IMR-90 (cell line): ENCODE data around the gene LRRC4C. TPM values are rescaled to one million over a fixed set of nuclear protein-coding genes. Genes with fewer than 3 reads are reported as not detected.
"Not testable (repeated sequence)": the region's sequence is repeated elsewhere in the genome, so short reads cannot be mapped to it uniquely, and the experiment has no call there.

Source experiments
- ATAC-seq: fragments of 200-7000 bp; cut with Tn5 transposase; 2 replicates; pipeline ENCODE4 v1.9.1; 2020; ENCODE audit warnings: low read depth, mild to moderate bottlenecking, moderate library complexity
- BruUV-seq: library from RNA; stranded (reverse); fragments of 400-500 nt; replicated peaks from 2 replicates; lab custom pipeline; 2021; lab: Mats Ljungman, UMichigan
- CTCF ChIA-PET: fragments of 300-600 bp; formaldehyde crosslinking; extraction: SDS; loops from one replicate; lab custom pipeline; 2021; ENCODE audit warnings: antibody characterized with exemption; lab: Yijun Ruan, JAX
- POLR2A ChIA-PET: fragments of 300-600 bp; sonication (Branson Sonifier 250); formaldehyde crosslinking; loops from one replicate; lab custom pipeline; 2022; ENCODE audit warnings: antibody characterized with exemption; ENCODE audit not compliant: unreplicated experiment; lab: Charles Lee
- DNase-seq: peaks from one replicate; pipeline ENCODE4 v3.0.0; 2013
- H2AFZ ChIP-seq: replicated peaks from 2 replicates; pipeline ENCODE3; 2013; ENCODE audit warnings: low read length, mild to moderate bottlenecking; ENCODE audit not compliant: poor library complexity
- H2AK5ac ChIP-seq: 2 replicates; pipeline ENCODE4 v1.6.1; 2013; ENCODE audit warnings: low read depth, low read length, inconsistent platforms
- H2AK9ac ChIP-seq: replicated peaks from 2 replicates; pipeline ENCODE3; 2013; ENCODE audit warnings: mild to moderate bottlenecking, low read depth, low read length, moderate library complexity; ENCODE audit not compliant: poor library complexity
- H2BK120ac ChIP-seq: 2 replicates; pipeline ENCODE4 v1.6.1; 2013; ENCODE audit warnings: low read depth, low read length, inconsistent platforms
- H2BK15ac ChIP-seq: 3 replicates; pipeline ENCODE4 v1.6.1; 2013; ENCODE audit warnings: low read depth, low read length, inconsistent platforms
- H2BK20ac ChIP-seq: 2 replicates; pipeline ENCODE4 v1.6.1; 2013; ENCODE audit warnings: low read depth, mild to moderate bottlenecking, inconsistent platforms, low read length, moderate library complexity
- H2BK5ac ChIP-seq: 2 replicates; pipeline ENCODE4 v1.6.1; 2013; ENCODE audit warnings: mild to moderate bottlenecking, low read depth, low read length, inconsistent platforms; ENCODE audit not compliant: poor library complexity, severe bottlenecking
- H3K14ac ChIP-seq: replicated peaks from 2 replicates; pipeline ENCODE4 v1.6.1; 2013; ENCODE audit warnings: low read depth, low read length, inconsistent platforms
- H3K18ac ChIP-seq: 2 replicates; pipeline ENCODE4 v1.6.1; 2013; ENCODE audit warnings: low read depth, low read length, control low read depth
- H3K23ac ChIP-seq: 2 replicates; pipeline ENCODE4 v1.6.1; 2013; ENCODE audit warnings: low read depth, low read length, inconsistent platforms
- H3K27ac ChIP-seq: 2 replicates; pipeline ENCODE4 v1.5.1; 2013; ENCODE audit warnings: mild to moderate bottlenecking, control low read depth, low read length; ENCODE audit not compliant: insufficient read depth
- H3K27me3 ChIP-seq: 2 replicates; pipeline ENCODE4 v1.6.1; 2013; ENCODE audit warnings: low read length; ENCODE audit not compliant: control insufficient read depth, insufficient read depth
- H3K36me3 ChIP-seq: 2 replicates; pipeline ENCODE4 v1.6.1; 2013; ENCODE audit warnings: low read length, mixed read lengths; ENCODE audit not compliant: control insufficient read depth, insufficient read depth
- H3K4ac ChIP-seq: 2 replicates; pipeline ENCODE4 v1.6.1; 2013; ENCODE audit warnings: low read depth, low read length, inconsistent platforms
- H3K4me1 ChIP-seq: 2 replicates; pipeline ENCODE4 v1.6.1; 2013; ENCODE audit warnings: low read length, mixed read lengths; ENCODE audit not compliant: control insufficient read depth, insufficient read depth
- H3K4me2 ChIP-seq: 2 replicates; pipeline ENCODE4 v1.6.1; 2013; ENCODE audit warnings: low read depth, mild to moderate bottlenecking, control low read depth, low read length, moderate library complexity
- H3K4me3 ChIP-seq: 2 replicates; pipeline ENCODE4 v1.5.1; 2013; ENCODE audit warnings: low read depth, mild to moderate bottlenecking, control low read depth, low read length, moderate library complexity; ENCODE audit not compliant: insufficient read depth
- H3K56ac ChIP-seq: 2 replicates; pipeline ENCODE4 v1.6.1; 2013; ENCODE audit warnings: low read length, inconsistent platforms; ENCODE audit not compliant: insufficient read depth; ENCODE audit errors: extremely low read depth
- H3K79me1 ChIP-seq, 2 experiments: 2 replicates each; pipeline ENCODE4 v1.6.1; 2013; ENCODE audit warnings: low read length in 2 of 2, inconsistent platforms in 1 of 2, low read depth in 1 of 2
- H3K9ac ChIP-seq: 2 replicates; pipeline ENCODE4 v1.6.1; 2013; ENCODE audit warnings: low read depth, low read length, control low read depth
- H3K9me1 ChIP-seq: 2 replicates; pipeline ENCODE4 v1.6.1; 2013; ENCODE audit warnings: low read length, inconsistent platforms; ENCODE audit not compliant: insufficient read depth
- H3K9me3 ChIP-seq: 2 replicates; pipeline ENCODE4 v1.6.1; 2013; ENCODE audit warnings: low read length; ENCODE audit not compliant: control insufficient read depth, insufficient read depth
- H4K20me1 ChIP-seq: 2 replicates; pipeline ENCODE4 v1.6.1; 2013; ENCODE audit warnings: low read length, inconsistent platforms; ENCODE audit not compliant: insufficient read depth
- H4K5ac ChIP-seq: 2 replicates; pipeline ENCODE4 v1.6.1; 2013; ENCODE audit warnings: mild to moderate bottlenecking, low read depth, low read length, control low read depth
- H4K8ac ChIP-seq, 2 experiments: 2 replicates each; pipeline ENCODE4 v1.6.1; 2013; ENCODE audit warnings: low read depth in 2 of 2, low read length in 2 of 2, control low read depth in 1 of 2, inconsistent platforms in 1 of 2
- H4K91ac ChIP-seq: 2 replicates; pipeline ENCODE4 v1.6.1; 2013; ENCODE audit warnings: low read depth, low read length, inconsistent platforms; ENCODE audit not compliant: insufficient read depth
- BHLHE40 ChIP-seq: fragments of 150-350 bp; IDR thresholded peaks from 2 replicates; pipeline ENCODE4 v1.6.1; 2016; ENCODE audit warnings: mild to moderate bottlenecking, low read depth, low read length
- CEBPB ChIP-seq: IDR thresholded peaks from 2 replicates; pipeline ENCODE4 v1.6.1; 2012; ENCODE audit warnings: low read depth, low read length, improper control_type of control experiment
- CHD1 ChIP-seq: IDR thresholded peaks from 2 replicates; pipeline ENCODE4 v1.6.1; 2012; ENCODE audit warnings: low read depth, low read length, improper control_type of control experiment
- FOS ChIP-seq: fragments of 150-350 bp; IDR thresholded peaks from 2 replicates; pipeline ENCODE4 v1.6.1; 2016; ENCODE audit warnings: low read depth, low read length
- MAFK ChIP-seq: IDR thresholded peaks from 2 replicates; pipeline ENCODE4 v1.6.1; 2012; ENCODE audit warnings: low read depth, low read length, improper control_type of control experiment
- MXI1 ChIP-seq: IDR thresholded peaks from 2 replicates; pipeline ENCODE4 v1.6.1; 2012; ENCODE audit warnings: low read depth, mild to moderate bottlenecking, low read length, moderate library complexity, borderline replicate concordance
- NFE2L2 ChIP-seq: fragments of 150-350 bp; IDR thresholded peaks from 2 replicates; pipeline ENCODE4 v1.6.1; 2016; ENCODE audit warnings: low read depth, mild to moderate bottlenecking, low read length
- SMC3 ChIP-seq: fragments of 150-350 bp; IDR thresholded peaks from 2 replicates; pipeline ENCODE4 v1.6.1; 2016; ENCODE audit warnings: low read depth, mild to moderate bottlenecking, antibody characterized with exemption, low read length, moderate library complexity
- WGBS, 2 experiments: methylation state at CpG; one replicate each; pipeline versions ENCODE4 v1.1.5 to v1.1.7; 2013; ENCODE audit warnings: missing lambda C conversion rate in 2 of 2; ENCODE audit not compliant: insufficient read length in 1 of 2; ENCODE audit errors: extremely low coverage in 2 of 2; 5-methylcytosine and 5-hydroxymethylcytosine counted together
- dilution Hi-C: fragments of 300-500 bp; cut with HindIII; formaldehyde crosslinking; loops from one replicate; pipeline ENCODE4 v1.14.3; 2018; ENCODE audit warnings: low sequenced_read_pairs; ENCODE audit not compliant: unreplicated experiment
- in situ Hi-C: fragments of 300-500 bp; cut with MboI; formaldehyde crosslinking; loops from 3 replicates; pipeline ENCODE4 v1.14.3; 2019; ENCODE audit warnings: low sequenced_read_pairs, inconsistent platforms, mixed read lengths
- intact Hi-C: fragments of 100-400 bp; cut with micrococcal nuclease; formaldehyde crosslinking; loops from 2 replicates; pipeline ENCODE4 v1.10.0; 2022
- polyA plus RNA-seq, 3 experiments: library from polyadenylated mRNA; depleted of rRNA; stranded (reverse); fragments of >200 nt; gene quantifications; 2 replicates each; pipeline ENCODE4 v1.2.3, GENCODE V29; 2012; ENCODE audit warnings: low replicate concordance in 1 of 3
- total RNA-seq: library from RNA; depleted of rRNA; stranded (reverse); fragments of >200 nt; gene quantifications from 2 replicates; pipeline ENCODE4 v1.2.3, GENCODE V29; 2012

LRRC4C gene
- total and polyA plus RNA-seq, 2 of the 4 experiments (the other 2 are of a cell fraction) = under 0.01 to 0.03 TPM

GRCh38 chr11:41020259-41020658 lies 439.2 kb downstream of the LRRC4C start:
- intact Hi-C loops (no loop called here), dilution Hi-C loops (no loop called here), in situ Hi-C loops (no loop called here)
- no TSS peak for BruUV-seq
- 50% methylated on average over 1 of the region's 4 CpGs; no CpG with 5 or more reads in 1 of the 2 experiments for whole genome bisulfite sequencing, 2 experiments
- H2BK5ac ChIP-seq = no peak overlapping the region
- H2AK9ac ChIP-seq = no peak overlapping the region
- no peak overlapping the region for H3K27ac ChIP-seq
- H3K36me3 ChIP-seq = no peaks in the 10 kb centered on the region
- no peaks in the 10 kb centered on the region for H3K79me1 ChIP-seq
- ChIA-PET POLR2A (no interaction called here), CTCF (no interaction called here)
- no peak overlapping the region for H3K4me3 ChIP-seq
- H3K14ac ChIP-seq = no peak overlapping the region
- no peak for TF ChIP-seq CHD1
- no peak for TF ChIP-seq BHLHE40
- no peak for TF ChIP-seq SMC3
- no peak for TF ChIP-seq CEBPB
- no peak for TF ChIP-seq NFE2L2
- TF ChIP-seq MAFK = no peak
- no peak for TF ChIP-seq MXI1
- no peak for TF ChIP-seq FOS
- no peak overlapping the region for H3K4ac ChIP-seq
- no peak overlapping the region for H2AFZ ChIP-seq
- 0 out of 2 replicates have a peak, but pooled peaks cover 2% of the 10 kb centered on the region for H3K9me3 ChIP-seq
- no peak overlapping the region for H3K18ac ChIP-seq
- H4K8ac ChIP-seq = no peak overlapping the region
- DNase-seq (no peak), ATAC-seq (no peak)
- H4K91ac ChIP-seq = no peak overlapping the region
- H2AK5ac ChIP-seq = no peak overlapping the region
- no peak overlapping the region for H3K9ac ChIP-seq
- H2BK120ac ChIP-seq = no peak overlapping the region
- no peaks in the 10 kb centered on the region for H3K27me3 ChIP-seq
- no peak overlapping the region for H3K4me2 ChIP-seq
- H2BK20ac ChIP-seq = no peak overlapping the region
- no peaks in the 10 kb centered on the region for H3K4me1 ChIP-seq
- no peaks in the 10 kb centered on the region for H4K20me1 ChIP-seq
- H3K23ac ChIP-seq = no peak overlapping the region
- H3K56ac ChIP-seq = no peak overlapping the region
- no peak overlapping the region for H4K5ac ChIP-seq
- no peaks in the 10 kb centered on the region for H3K9me1 ChIP-seq
- no peak overlapping the region for H2BK15ac ChIP-seq

DNA sequence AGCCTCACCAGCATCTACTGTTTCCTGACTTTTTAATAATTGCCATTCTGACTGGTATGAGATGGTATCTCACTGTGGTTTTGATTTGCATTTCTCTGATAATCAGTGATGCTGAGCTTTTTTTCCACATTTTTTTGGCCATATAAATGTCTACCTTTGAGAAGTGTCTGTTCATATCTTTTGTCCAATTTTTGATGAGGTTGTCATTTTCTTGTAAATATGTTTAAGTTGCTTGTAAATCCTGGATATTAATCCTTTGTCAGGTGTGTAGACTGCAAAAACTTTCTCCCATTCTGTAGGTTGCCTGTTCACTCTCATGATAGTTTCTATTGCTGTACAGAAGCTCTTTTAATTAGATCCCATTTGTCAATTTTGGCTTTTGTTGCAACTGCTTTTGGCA lies 439.8 kb downstream of the LRRC4C start:
- H2BK15ac ChIP-seq, DNase-seq, H4K8ac ChIP-seq, H3K14ac ChIP-seq, dilution Hi-C loops, H3K23ac ChIP-seq, POLR2A ChIA-PET, H3K4me1 ChIP-seq, H4K20me1 ChIP-seq, H3K4me2 ChIP-seq, H2AFZ ChIP-seq, CTCF ChIA-PET, H3K18ac ChIP-seq, H4K91ac ChIP-seq, H3K4ac ChIP-seq, H2AK9ac ChIP-seq, in situ Hi-C loops, ATAC-seq, H4K5ac ChIP-seq, H3K79me1 ChIP-seq, H2BK120ac ChIP-seq, H3K9me3 ChIP-seq, H3K56ac ChIP-seq, H2AK5ac ChIP-seq, intact Hi-C loops, H2BK5ac ChIP-seq, H3K27ac ChIP-seq, BruUV-seq, H3K36me3 ChIP-seq, H3K9me1 ChIP-seq, H3K4me3 ChIP-seq, H3K27me3 ChIP-seq, H2BK20ac ChIP-seq, H3K9ac ChIP-seq: not testable (repeated sequence)
